Fibroblast of lung (primary cell): Measurements from ENCODE around the gene FILIP1L.

Source experiments
- EZH2 ChIP-seq: IDR thresholded peaks from 2 replicates; pipeline ENCODE4 v1.5.1; 2012; ENCODE audit warnings: low read length, control low read depth, mild to moderate bottlenecking; ENCODE audit errors: missing control alignments
- TF ChIP-seq, protein P1 (sequence below), 2 donors: IDR thresholded peaks in 1 of 2; conservative IDR thresholded peaks in 1 of 2; 1 replicate in 1 of 2; 2 replicates in 1 of 2; pipeline ENCODE4 v1.5.1; 2011 to 2012; ENCODE audit warnings: low read length in 2 of 2, control low read depth in 1 of 2, inconsistent platforms in 1 of 2, low read depth in 1 of 2, mild to moderate bottlenecking in 1 of 2

DNA sequence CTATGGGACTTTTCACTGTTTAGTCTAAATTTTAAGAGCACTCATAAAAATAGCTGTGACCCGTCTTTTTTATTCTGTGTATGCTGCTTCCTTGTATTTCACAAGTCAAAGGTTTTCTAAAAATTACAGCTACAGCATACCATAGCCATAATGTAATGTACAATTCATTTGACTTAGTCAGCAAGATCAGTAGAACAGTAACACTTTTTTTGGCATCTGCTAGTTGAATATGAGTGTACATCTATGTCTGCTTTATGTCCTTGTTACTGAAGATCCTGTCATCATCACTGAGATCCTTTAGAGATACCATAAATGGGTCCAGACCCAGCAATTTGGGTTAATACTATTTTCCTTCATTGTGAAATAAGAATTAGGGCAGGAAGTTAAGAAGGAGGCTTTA lies 254.5 kb downstream of the FILIP1L start:
- TF ChIP-seq, protein P1, sequence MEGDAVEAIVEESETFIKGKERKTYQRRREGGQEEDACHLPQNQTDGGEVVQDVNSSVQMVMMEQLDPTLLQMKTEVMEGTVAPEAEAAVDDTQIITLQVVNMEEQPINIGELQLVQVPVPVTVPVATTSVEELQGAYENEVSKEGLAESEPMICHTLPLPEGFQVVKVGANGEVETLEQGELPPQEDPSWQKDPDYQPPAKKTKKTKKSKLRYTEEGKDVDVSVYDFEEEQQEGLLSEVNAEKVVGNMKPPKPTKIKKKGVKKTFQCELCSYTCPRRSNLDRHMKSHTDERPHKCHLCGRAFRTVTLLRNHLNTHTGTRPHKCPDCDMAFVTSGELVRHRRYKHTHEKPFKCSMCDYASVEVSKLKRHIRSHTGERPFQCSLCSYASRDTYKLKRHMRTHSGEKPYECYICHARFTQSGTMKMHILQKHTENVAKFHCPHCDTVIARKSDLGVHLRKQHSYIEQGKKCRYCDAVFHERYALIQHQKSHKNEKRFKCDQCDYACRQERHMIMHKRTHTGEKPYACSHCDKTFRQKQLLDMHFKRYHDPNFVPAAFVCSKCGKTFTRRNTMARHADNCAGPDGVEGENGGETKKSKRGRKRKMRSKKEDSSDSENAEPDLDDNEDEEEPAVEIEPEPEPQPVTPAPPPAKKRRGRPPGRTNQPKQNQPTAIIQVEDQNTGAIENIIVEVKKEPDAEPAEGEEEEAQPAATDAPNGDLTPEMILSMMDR (conservative IDR thresholded peaks at IDR 0.05 in 1 of 2, IDR thresholded peaks at IDR 0.05 in 1 of 2; ENCODE audit: low read depth in 1 of 2, low read length in 2 of 2) = no peak
- TF ChIP-seq EZH2 = no peak
